BJ (cell line): ENCODE results near the gene COPG1. TPM values are rescaled to one million over a fixed set of nuclear protein-coding genes. Genes with fewer than 3 reads are reported as not detected.
"Not testable (repeated sequence)": the region's sequence is repeated elsewhere in the genome, so short reads cannot be mapped to it uniquely, and the experiment has no call there.

Experiments
- CTCF ChIA-PET: fragments of 350-600 bp; formaldehyde crosslinking; extraction: SDS; loops from one replicate; lab custom pipeline; 2021; ENCODE audit warnings: antibody characterized with exemption, inconsistent platforms; lab: Yijun Ruan, JAX
- POLR2A ChIA-PET: fragments of 300-600 bp; sonication (Branson Sonifier 250); formaldehyde crosslinking; extraction: SDS; loops from one replicate; lab custom pipeline; 2021; ENCODE audit warnings: antibody characterized with exemption; lab: Charles Lee
- DNase-seq: peaks from one replicate; pipeline ENCODE4 v3.0.0-alpha.2; 2011; ENCODE audit warnings: low read depth
- H3K27me3 ChIP-seq: 2 replicates; pipeline ENCODE4 v1.6.0; 2011; ENCODE audit warnings: low read length; ENCODE audit not compliant: control insufficient read depth, insufficient read depth
- H3K36me3 ChIP-seq: 2 replicates; pipeline ENCODE4 v1.5.1; 2011; ENCODE audit warnings: low read length; ENCODE audit not compliant: control insufficient read depth, insufficient read depth
- H3K4me3 ChIP-seq: 2 replicates; pipeline ENCODE4 v1.5.1; 2011; ENCODE audit warnings: low read depth, mild to moderate bottlenecking, control low read depth, low read length
- polyA plus RNA-seq: library from polyadenylated mRNA; depleted of rRNA; stranded (reverse); fragments of >200 nt; gene quantifications from 2 replicates; pipeline ENCODE4 v1.2.3, GENCODE V29; 2011
- TF ChIP-seq, protein P1 (sequence below): IDR thresholded peaks from 2 replicates; pipeline ENCODE4 v1.5.1; 2011; ENCODE audit warnings: low read depth, mild to moderate bottlenecking, control low read depth, inconsistent platforms, low read length, moderate library complexity; ENCODE audit not compliant: insufficient read depth

COPG1 gene
- polyA plus RNA-seq, 1 experiment: 220 TPM

DNA sequence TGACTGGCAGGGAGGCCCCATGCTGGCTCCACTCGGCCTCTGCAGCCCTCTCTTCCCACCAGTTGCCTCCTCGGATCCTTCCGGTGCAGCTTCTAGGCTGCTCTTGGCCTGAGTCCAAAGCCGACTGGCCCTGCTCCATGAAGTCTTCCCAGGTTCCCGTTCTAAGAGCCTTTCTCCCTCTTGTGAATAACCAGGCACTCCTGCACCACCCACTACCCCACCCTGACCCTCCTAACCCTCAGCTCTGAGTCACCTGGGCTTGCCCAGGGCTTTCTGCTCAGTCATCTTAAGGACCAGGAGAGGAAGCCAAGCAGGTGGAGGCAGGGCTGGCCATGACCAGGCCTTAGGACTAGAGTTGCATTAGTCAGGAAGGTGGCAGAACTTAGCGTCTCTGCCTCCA lies 37.6 kb upstream of the COPG1 start:
- Histone ChIP-seq H3K36me3 (no peaks in the 10 kb centered on the region), H3K27me3 (no peaks in the 10 kb centered on the region; the same call in 1 of the 2 replicates), H3K4me3 (no peak overlapping the region)
- DNase-seq: no peak
- TF ChIP-seq, protein P1, sequence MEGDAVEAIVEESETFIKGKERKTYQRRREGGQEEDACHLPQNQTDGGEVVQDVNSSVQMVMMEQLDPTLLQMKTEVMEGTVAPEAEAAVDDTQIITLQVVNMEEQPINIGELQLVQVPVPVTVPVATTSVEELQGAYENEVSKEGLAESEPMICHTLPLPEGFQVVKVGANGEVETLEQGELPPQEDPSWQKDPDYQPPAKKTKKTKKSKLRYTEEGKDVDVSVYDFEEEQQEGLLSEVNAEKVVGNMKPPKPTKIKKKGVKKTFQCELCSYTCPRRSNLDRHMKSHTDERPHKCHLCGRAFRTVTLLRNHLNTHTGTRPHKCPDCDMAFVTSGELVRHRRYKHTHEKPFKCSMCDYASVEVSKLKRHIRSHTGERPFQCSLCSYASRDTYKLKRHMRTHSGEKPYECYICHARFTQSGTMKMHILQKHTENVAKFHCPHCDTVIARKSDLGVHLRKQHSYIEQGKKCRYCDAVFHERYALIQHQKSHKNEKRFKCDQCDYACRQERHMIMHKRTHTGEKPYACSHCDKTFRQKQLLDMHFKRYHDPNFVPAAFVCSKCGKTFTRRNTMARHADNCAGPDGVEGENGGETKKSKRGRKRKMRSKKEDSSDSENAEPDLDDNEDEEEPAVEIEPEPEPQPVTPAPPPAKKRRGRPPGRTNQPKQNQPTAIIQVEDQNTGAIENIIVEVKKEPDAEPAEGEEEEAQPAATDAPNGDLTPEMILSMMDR: no peak
- ChIA-PET POLR2A (no interaction called here), CTCF (interaction anchor here (1.1 to 1.3 kb wide), 2 partner anchors 15 to 34 kb away, joined by 3 to 5 read pairs; no protein-coding TSS in a partner anchor)

- Histone ChIP-seq H3K27me3 (no peaks in the 10 kb centered on the region; the same call in 1 of the 2 replicates), H3K36me3 (no peaks in the 10 kb centered on the region), H3K4me3 (no peak overlapping the region)
- no peak for DNase-seq
- POLR2A ChIA-PET: no interaction called here
- TF ChIP-seq, protein P1: no peak
- CTCF ChIA-PET: interaction anchor here (0.7 to 1.2 kb wide), 3 partner anchors 17 to 44 kb away, joined by 4 read pairs; no protein-coding TSS in a partner anchor
These were observed 36.2 kb upstream of the COPG1 start for GRCh38 chr3:129213238-129213637.

- DNase-seq: no peak
- Histone ChIP-seq H3K36me3 (no peaks in the 10 kb centered on the region), H3K27me3 (no peaks in the 10 kb centered on the region; the same call in 1 of the 2 replicates), H3K4me3 (no peak overlapping the region)
- ChIA-PET POLR2A (no interaction called here), CTCF (no interaction called here)
- TF ChIP-seq, protein P1: no peak
These were observed 30.7 kb upstream of the COPG1 start for GRCh38 chr3:129218742-129219141.

DNA sequence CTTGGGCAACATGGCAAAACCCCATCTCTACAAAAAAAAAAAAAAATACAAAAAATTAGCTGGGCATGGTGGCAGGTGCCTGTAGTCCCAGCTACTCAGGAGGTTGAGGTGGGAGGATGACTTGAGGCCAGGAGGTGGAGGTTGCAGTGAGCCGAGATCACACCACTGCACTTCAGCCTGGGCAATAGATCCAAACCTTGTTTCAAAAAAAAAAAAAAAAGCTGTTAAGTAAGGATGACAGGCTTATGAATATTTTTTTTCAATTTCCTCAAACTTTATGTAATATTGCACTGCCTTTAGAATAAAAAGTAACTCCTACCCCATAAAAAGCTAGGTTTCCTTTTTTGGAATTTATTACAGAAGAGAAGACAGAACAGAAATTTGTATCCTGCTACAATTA lies 25.0 kb upstream of the COPG1 start:
- ChIA-PET POLR2A (interaction anchor here (0.6 kb wide), 1 partner anchor 589 kb away, joined by 3 read pairs; no protein-coding TSS in a partner anchor), CTCF (interaction anchor here (0.6 to 3.7 kb wide), 4 partner anchors 15 to 293 kb away, joined by 3 to 18 read pairs (median 4); no protein-coding TSS in a partner anchor)
- not testable (repeated sequence) for H3K36me3 ChIP-seq, H3K4me3 ChIP-seq, H3K27me3 ChIP-seq, DNase-seq

GRCh38 chr3:129224984-129225393 lies 24.4 kb upstream of the COPG1 start:
- Histone ChIP-seq H3K27me3 (no peaks in the 10 kb centered on the region), H3K36me3 (no peaks in the 10 kb centered on the region), H3K4me3 (no peak overlapping the region)
- ChIA-PET POLR2A (interaction anchor here (0.6 to 0.9 kb wide), 2 partner anchors 29 to 590 kb away, joined by 3 to 4 read pairs; no protein-coding TSS in a partner anchor), CTCF (interaction anchor here (0.6 to 3.7 kb wide), 5 partner anchors 9 to 293 kb away, joined by 3 to 18 read pairs (median 4); no protein-coding TSS in a partner anchor)
- no peak for DNase-seq
- TF ChIP-seq, protein P1: no peak
